GM23248 (cell line): ENCODE measurements around the gene WFIKKN1.

Source experiments
- EZH2 ChIP-seq: fragments of 200-600 bp; sonication (generic); IDR thresholded peaks from 2 replicates; pipeline ENCODE4 v1.6.1; 2018; ENCODE audit warnings: antibody characterized with exemption, mild to moderate bottlenecking; ENCODE audit not compliant: insufficient read depth, poor library complexity, severe bottlenecking
- EZH2phosphoT487 ChIP-seq: fragments of 200-600 bp; sonication (generic); IDR thresholded peaks from 2 replicates; pipeline ENCODE4 v1.6.1; 2018; ENCODE audit warnings: antibody characterized with exemption, moderate library complexity, mild to moderate bottlenecking, low read depth; ENCODE audit not compliant: insufficient read depth

DNA sequence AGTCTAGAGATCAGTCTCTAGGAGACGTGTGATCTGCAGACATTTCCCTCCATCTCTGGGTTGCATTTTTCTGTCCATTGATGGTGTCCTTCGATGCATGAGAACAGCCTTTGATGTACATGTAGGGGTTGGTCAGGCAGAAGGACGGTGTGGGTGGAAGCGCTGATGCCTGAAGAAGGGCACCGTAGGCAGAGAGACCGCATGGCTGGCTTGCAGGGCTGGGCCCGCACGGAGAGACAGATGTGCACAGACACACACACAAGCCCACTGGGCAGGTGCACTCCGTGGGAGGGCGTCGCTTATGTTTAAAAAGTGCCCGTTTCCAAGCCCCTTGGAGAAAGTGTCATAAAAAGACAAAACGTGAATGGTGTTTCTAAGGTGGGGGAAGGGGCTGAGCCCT, 15.7 kb upstream of the WFIKKN1 start:
- TF ChIP-seq EZH2phosphoT487 (no peak), EZH2 (no peak)
